GM18951 (cell line): Measurements from ENCODE around the gene ABCB6.
A peak's percentile ranks its signal among the peaks of the same experiment; 100 is the strongest.
"Not testable (repeated sequence)": the region's sequence is repeated elsewhere in the genome, so short reads cannot be mapped to it uniquely, and the experiment has no call there.

Source experiments
- POLR2A ChIP-seq: IDR thresholded peaks from 4 replicates; pipeline ENCODE4 v1.6.1; 2011; ENCODE audit warnings: mild to moderate bottlenecking; ENCODE audit not compliant: insufficient read length, insufficient read depth; ENCODE audit errors: extremely low read depth
- in situ Hi-C: fragments of 300-500 bp; cut with MboI; formaldehyde crosslinking; loops from one replicate; pipeline ENCODE4 v1.12.0; 2022; ENCODE audit warnings: low sequenced_read_pairs, mixed read lengths, inconsistent platforms; ENCODE audit not compliant: unreplicated experiment

Gene ABCB6

GRCh38 chr2:219218732-219219701 lies at the start of gene ABCB6:
Gene ABCB6 (minus strand): TSS chr2:219218958. CDS start chr2:219218673, 285 bp downstream.
- in situ Hi-C loops: no loop called here
- TF ChIP-seq POLR2A: peak; percentile 93

- TF ChIP-seq POLR2A: no peak
- in situ Hi-C loops: no loop called here
Observed at GRCh38 chr2:219268294-219268693, 49.5 kb upstream of the ABCB6 start.

- TF ChIP-seq POLR2A: no peak
- in situ Hi-C loops: no loop called here
Observed at GRCh38 chr2:219266886-219267285, 48.1 kb upstream of the ABCB6 start.

- TF ChIP-seq POLR2A: no peak
- in situ Hi-C loops: no loop called here
Observed at GRCh38 chr2:219266232-219266631, 47.5 kb upstream of the ABCB6 start.

GRCh38 chr2:219261024-219261855 lies 42.5 kb upstream of the ABCB6 start:
- no peak for TF ChIP-seq POLR2A
- in situ Hi-C loops: no loop called here

GRCh38 chr2:219258942-219259341 lies 40.2 kb upstream of the ABCB6 start:
- in situ Hi-C loops: not testable (repeated sequence)

- in situ Hi-C loops: no loop called here
- no peak for TF ChIP-seq POLR2A
Observed at GRCh38 chr2:219254590-219255201, 35.9 kb upstream of the ABCB6 start.

GRCh38 chr2:219253753-219254589 lies 35.2 kb upstream of the ABCB6 start, which contains the start of gene TUBA4A:
Gene TUBA4A (minus strand): TSS chr2:219253918. CDS start chr2:219253858, 60 bp downstream.
- in situ Hi-C loops: no loop called here
- peak; percentile 100 for TF ChIP-seq POLR2A

GRCh38 chr2:219252900-219253752 lies 34.4 kb upstream of the ABCB6 start, which contains the start of gene TUBA4B:
Gene TUBA4B (plus strand): TSS chr2:219253243. CDS start chr2:219253408, 165 bp downstream.
- in situ Hi-C loops: no loop called here
- TF ChIP-seq POLR2A: peak; percentile 50

GRCh38 chr2:219252570-219252899 lies 33.8 kb upstream of the ABCB6 start:
- in situ Hi-C loops: no loop called here
- no peak for TF ChIP-seq POLR2A

- no peak for TF ChIP-seq POLR2A
- in situ Hi-C loops: no loop called here
Observed at GRCh38 chr2:219252084-219252483, 33.3 kb upstream of the ABCB6 start.
